Measurements from ENCODE around the gene SLC39A11.

- no peak for TF ChIP-seq CTCF (IDR thresholded peaks at IDR 0.05)
- TF ChIP-seq POLR2AphosphoS5 (IDR thresholded peaks at IDR 0.05; ENCODE audit: low read depth, low read length), result no peak
- no peak for TF ChIP-seq SIN3A (IDR thresholded peaks at IDR 0.05; ENCODE audit: borderline replicate concordance, insufficient read depth, low read depth, low read length)
- TF ChIP-seq REST (IDR thresholded peaks at IDR 0.05; ENCODE audit: insufficient read depth in 1 of 2, low read depth in 2 of 2, low read length in 1 of 2), result no peak
- no peak for TF ChIP-seq TCF7L2 (IDR thresholded peaks at IDR 0.05; ENCODE audit: low read depth, low read length)
Measured at GRCh38 chr17:73139296-73139695, 46.8 kb upstream of the SLC39A11 start.

All from Panc1 (cell line).